SK-N-MC (cell line): ENCODE data around the gene HDGF.
A peak's percentile ranks its signal among the peaks of the same experiment; 100 is the strongest.

Experiments used
- DNase-seq: peaks from one replicate; pipeline ENCODE4 v3.0.0-alpha.2; 2011; ENCODE audit warnings: low read depth, low spot score
- H3K27ac ChIP-seq: fragments of 200-600 bp; sonication (generic); 2 replicates; pipeline ENCODE4 v1.5.1; 2016; ENCODE audit warnings: mixed run types
- H3K36me3 ChIP-seq: fragments of 200-600 bp; sonication (generic); 2 replicates; pipeline ENCODE4 v1.6.1; 2017; ENCODE audit warnings: antibody characterized with exemption, low read length, mixed read lengths; ENCODE audit not compliant: insufficient read depth
- H3K4me3 ChIP-seq: fragments of 200-600 bp; sonication (generic); 2 replicates; pipeline ENCODE4 v1.5.1; 2016
- H3K9ac ChIP-seq: fragments of 200-600 bp; sonication (generic); 2 replicates; pipeline ENCODE4 v1.8.0; 2017; ENCODE audit warnings: mixed run types, mixed read lengths; ENCODE audit not compliant: insufficient read length
- H3K9me3 ChIP-seq: fragments of 200-600 bp; sonication (generic); 2 replicates; pipeline ENCODE4 v1.6.1; 2017; ENCODE audit warnings: low read depth, mild to moderate bottlenecking, antibody characterized with exemption, low read length, moderate library complexity, mixed read lengths
- EZH2 ChIP-seq: fragments of 200-600 bp; sonication (generic); IDR thresholded peaks from one replicate; pipeline ENCODE4 v1.6.1; 2017; ENCODE audit warnings: antibody characterized with exemption
- FOXP2 ChIP-seq: optimal IDR thresholded peaks from 2 replicates; pipeline ENCODE3; 2011; ENCODE audit warnings: mild to moderate bottlenecking, moderate library complexity; ENCODE audit not compliant: insufficient read depth; ENCODE audit errors: extremely low read length, control extremely low read depth
- POLR2AphosphoS5 ChIP-seq: IDR thresholded peaks from 2 replicates; pipeline ENCODE4 v1.6.1; 2012; ENCODE audit warnings: mild to moderate bottlenecking, low read depth, low read length, borderline replicate concordance

HDGF gene

GRCh38 chr1:156751451-156751756 is at the start of gene HDGF:
HDGF (minus strand) TSS chr1:156751675; CDS start chr1:156751429, 246 bp downstream.
- TF ChIP-seq POLR2AphosphoS5 = no peak
- no peak for TF ChIP-seq EZH2
- TF ChIP-seq FOXP2 = no peak
- Histone ChIP-seq H3K36me3 (peaks cover 2% of the 10 kb centered on the region; the same call in 1 of the 2 replicates), H3K4me3 (peak within 1 kb of the TSS; percentile 99), H3K9me3 (no peaks in the 10 kb centered on the region), H3K27ac (peak within 1 kb of the TSS; percentile 94), H3K9ac (peak within 1 kb of the TSS; percentile 99)
- DNase-seq = no peak

GRCh38 chr1:156797212-156797871 is 45.9 kb upstream of the HDGF start:
- no peak for DNase-seq
- Histone ChIP-seq H3K36me3 (peaks cover 83% of the 10 kb centered on the region), H3K4me3 (no peak overlapping the region), H3K27ac (no peak overlapping the region), H3K9me3 (no peaks in the 10 kb centered on the region), H3K9ac (no peak overlapping the region)
- TF ChIP-seq POLR2AphosphoS5 = no peak
- no peak for TF ChIP-seq FOXP2
- no peak for TF ChIP-seq EZH2

GRCh38 chr1:156796340-156797097 is 45.0 kb upstream of the HDGF start:
- Histone ChIP-seq H3K4me3 (no peak overlapping the region), H3K9me3 (no peaks in the 10 kb centered on the region), H3K27ac (no peak overlapping the region), H3K36me3 (peaks cover 91% of the 10 kb centered on the region), H3K9ac (no peak overlapping the region)
- TF ChIP-seq POLR2AphosphoS5 (no peak), FOXP2 (no peak), EZH2 (no peak)
- DNase-seq = no peak

GRCh38 chr1:156795787-156796186 is 44.3 kb upstream of the HDGF start:
- Histone ChIP-seq H3K27ac (no peak overlapping the region), H3K9me3 (no peaks in the 10 kb centered on the region), H3K4me3 (no peak overlapping the region), H3K9ac (no peak overlapping the region), H3K36me3 (peaks cover 97% of the 10 kb centered on the region)
- no peak for DNase-seq
- TF ChIP-seq POLR2AphosphoS5 = no peak
- no peak for TF ChIP-seq FOXP2
- no peak for TF ChIP-seq EZH2

- Histone ChIP-seq H3K36me3 (peaks cover 93% of the 10 kb centered on the region), H3K9ac (no peak overlapping the region), H3K9me3 (no peaks in the 10 kb centered on the region), H3K27ac (no peak overlapping the region), H3K4me3 (no peak overlapping the region)
- TF ChIP-seq EZH2 (no peak), FOXP2 (no peak), POLR2AphosphoS5 (no peak)
- DNase-seq = no peak
These were observed 43.9 kb upstream of the HDGF start for GRCh38 chr1:156795374-156795733.

GRCh38 chr1:156794506-156795373 is 43.3 kb upstream of the HDGF start:
- H3K9ac ChIP-seq = no peak overlapping the region
- peaks cover 92% of the 10 kb centered on the region for H3K36me3 ChIP-seq
- H3K27ac ChIP-seq = no peak overlapping the region

GRCh38 chr1:156789621-156790318 is 38.3 kb upstream of the HDGF start:
- H3K9ac ChIP-seq = no peak overlapping the region
- no peak overlapping the region for H3K4me3 ChIP-seq
- TF ChIP-seq POLR2AphosphoS5 (no peak), FOXP2 (no peak), EZH2 (no peak)
- peaks cover 72% of the 10 kb centered on the region for H3K36me3 ChIP-seq
- no peak overlapping the region for H3K27ac ChIP-seq
- no peak for DNase-seq
- H3K9me3 ChIP-seq = no peaks in the 10 kb centered on the region

More at GRCh38 chr1:156794506-156795373, 43.3 kb upstream of the HDGF start:
- no peak overlapping the region for H3K4me3 ChIP-seq
- TF ChIP-seq EZH2 (no peak), FOXP2 (no peak), POLR2AphosphoS5 (no peak)
- H3K9me3 ChIP-seq = no peaks in the 10 kb centered on the region
- DNase-seq = no peak
